Renal cortical epithelial cell (primary cell): Measurements from ENCODE around the gene C5. TPM values are rescaled to one million over a fixed set of nuclear protein-coding genes. Genes with fewer than 3 reads are reported as not detected.
A peak's percentile ranks its signal among the peaks of the same experiment; 100 is the strongest.
"Not testable (repeated sequence)": the region's sequence is repeated elsewhere in the genome, so short reads cannot be mapped to it uniquely, and the experiment has no call there.

ENCODE experiments used
- DNase-seq: peaks from one replicate; pipeline ENCODE4 v3.0.0-alpha.2; 2011; ENCODE audit warnings: low read depth
- total RNA-seq: library from RNA; depleted of rRNA; stranded (reverse); fragments of >200 nt; gene quantifications from 2 replicates; pipeline ENCODE4 v1.2.3, GENCODE V29; 2014

C5 gene
- total RNA-seq, 1 donor from 2014 or later = 2.6 TPM

DNA sequence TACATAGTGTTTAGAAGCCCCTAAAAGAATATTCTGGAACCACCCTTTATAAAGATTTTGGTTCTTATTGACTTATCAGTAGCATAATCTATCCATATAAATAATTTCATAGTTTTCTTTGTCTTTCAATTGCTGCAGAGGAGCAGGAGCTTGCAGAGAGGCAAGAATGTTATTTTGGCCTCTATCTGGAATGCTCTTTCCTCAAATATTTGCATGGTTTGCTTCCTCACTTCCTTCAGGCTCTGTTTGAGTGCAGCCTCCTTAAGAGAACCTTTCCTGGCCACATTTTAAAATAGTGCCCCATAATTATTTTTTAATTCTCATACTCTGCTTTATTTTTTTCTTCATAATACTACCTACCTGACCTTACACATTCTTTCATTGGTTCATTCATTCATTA is 1.5 kb downstream of the C5 start:
- DNase-seq = no peak

DNA sequence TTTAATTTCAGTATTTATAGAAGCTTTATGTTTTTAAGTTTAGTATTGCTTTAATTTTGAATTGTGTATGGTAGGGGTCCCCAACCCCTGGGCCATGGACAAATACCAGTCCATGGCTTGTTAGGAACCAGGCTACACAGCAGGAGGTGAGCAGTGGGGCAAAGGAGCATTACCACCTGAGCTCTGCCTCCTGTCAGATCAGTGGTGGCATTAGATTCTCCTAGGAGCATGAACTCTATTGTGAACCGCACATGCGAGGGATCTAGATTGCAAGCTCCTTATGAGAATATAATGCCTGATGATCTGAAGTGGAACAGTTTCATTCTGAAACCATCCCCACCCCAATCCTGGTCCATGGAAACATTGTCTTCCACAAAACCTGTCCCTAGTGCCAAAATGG is 1.9 kb downstream of the C5 start:
- no peak for DNase-seq

DNA sequence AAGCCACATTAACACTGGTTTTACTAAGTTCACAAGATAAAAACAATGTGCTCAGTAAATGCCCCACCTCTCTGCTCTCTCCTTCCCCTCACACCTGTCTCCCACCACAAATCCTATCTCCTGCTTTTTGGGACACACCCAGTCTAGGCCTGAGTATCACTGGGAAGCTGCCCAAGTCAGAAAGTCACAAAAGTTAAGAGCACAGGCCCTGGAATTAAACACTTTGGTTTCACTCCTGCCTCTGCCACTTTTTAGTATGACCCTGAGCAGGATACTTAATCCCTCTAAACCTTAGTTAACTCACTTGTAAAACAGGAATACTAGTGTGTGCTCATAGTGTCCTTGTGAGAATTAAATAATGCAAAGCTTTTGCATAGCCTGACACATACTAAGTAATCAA is 11.3 kb downstream of the C5 start:
- DNase-seq = no peak

DNA sequence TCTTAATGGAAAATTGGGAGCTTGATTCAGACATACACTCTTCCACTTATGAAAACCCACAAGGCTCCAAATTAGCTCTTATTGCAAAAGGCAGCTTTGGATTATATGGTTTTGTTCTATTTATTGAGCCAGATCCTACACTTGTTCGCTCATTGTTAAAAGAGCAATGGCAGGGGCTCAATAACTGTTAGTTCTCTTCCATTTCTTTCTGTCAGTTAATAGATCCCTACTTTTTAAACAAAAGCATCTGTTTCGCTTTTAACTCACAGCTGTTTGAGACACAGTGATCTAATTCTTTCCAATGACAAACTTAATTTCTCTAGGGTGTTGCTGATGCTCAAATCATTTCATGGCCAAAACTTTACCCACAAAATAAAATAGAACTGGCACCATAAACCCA is 11.7 kb downstream of the C5 start:
- DNase-seq = no peak

DNA sequence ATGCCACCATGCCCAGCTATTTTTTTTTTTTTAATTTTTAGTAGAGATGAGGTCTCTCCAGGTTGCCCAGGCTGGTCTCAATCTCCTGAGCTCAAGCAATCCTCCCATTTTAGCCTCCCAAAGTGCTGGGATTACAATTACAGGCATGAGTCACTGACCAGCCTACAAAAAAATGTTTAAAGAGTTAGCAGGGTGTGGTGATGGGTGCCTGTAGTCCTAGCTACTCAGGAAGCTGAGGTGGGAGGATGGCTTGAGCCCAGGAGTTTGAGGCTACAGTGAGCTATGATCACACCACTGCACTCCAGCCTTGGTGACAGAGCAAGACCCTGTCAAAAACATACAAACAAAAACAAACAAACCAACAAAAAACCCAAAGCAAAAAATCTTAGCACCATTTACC is 14.4 kb downstream of the C5 start:
- not testable (repeated sequence) for DNase-seq

DNA sequence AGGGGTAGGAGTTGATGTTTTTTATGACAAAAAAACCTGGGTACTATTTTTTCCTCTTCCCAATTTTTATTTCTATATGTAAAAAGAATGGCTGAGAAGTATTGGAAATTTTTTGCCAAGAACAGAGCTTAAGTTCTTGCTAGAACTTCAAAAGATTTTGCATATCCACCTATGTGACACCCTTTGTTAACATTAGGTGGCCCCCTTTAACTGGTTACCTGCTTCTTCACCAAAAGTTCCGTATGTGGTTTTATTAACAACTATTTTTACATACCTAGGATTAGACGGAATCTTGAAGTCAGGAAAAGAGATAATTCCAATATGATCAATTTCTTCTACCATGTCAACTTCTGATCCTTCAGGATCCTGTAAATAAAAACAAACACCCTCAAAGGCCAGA is 15.5 kb downstream of the C5 start:
- DNase-seq = no peak

DNA sequence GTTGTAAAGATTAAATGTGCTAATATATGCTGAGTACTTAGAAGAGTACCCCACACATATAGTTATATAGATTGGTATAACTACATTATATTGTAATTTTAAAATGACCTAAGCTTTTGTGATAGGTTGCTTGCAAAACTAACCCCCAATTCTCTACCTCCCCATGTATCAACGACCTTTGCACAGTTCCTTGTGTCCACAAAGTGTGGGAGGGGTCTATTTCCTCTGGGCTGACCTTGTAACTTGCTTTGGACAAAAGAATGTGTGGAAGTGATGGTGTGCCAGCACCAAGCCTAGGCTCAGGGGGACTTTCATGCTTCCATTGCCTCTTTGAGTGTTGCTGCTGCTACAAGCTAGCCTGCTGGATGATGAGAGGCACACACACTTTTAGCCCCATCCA is 20.6 kb downstream of the C5 start:
- no peak for DNase-seq

DNA sequence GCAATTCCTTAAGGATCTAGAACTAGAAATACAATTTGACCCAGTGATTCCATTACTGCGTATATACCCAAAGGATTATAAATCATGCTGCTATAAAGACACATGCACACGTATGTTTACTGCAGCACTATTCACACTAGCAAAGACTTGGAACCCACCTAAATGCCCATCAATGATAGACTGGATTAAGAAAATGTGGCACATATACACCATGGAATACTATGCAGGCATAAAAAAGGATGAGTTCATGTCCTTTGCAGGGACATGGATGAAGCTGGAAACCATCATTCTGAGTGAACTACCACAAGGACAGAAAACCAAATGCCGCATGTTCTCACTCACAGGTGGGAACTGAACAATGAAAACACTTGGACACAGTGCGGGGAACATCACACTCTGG is 21.8 kb downstream of the C5 start:
- not testable (repeated sequence) for DNase-seq

DNA sequence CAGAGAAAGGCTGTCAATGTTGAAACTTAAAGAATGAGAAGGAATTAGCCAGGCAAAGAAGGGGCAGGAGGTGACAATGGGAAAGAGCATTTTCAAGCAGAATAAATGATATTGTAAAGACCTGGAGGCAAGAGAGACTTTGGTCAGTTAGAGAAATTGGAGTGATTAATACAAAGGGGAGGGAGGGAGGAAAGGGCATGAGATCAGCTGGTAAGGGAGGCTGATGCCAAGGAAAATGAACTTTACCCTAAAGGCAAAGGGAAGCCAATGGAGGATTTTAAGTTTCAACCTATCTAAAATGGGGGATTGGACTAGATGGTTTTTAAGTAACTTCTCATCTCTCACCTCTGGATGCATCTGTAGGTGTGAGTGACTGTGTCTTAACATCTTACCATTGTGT is 23.3 kb downstream of the C5 start:
- no peak for DNase-seq

DNA sequence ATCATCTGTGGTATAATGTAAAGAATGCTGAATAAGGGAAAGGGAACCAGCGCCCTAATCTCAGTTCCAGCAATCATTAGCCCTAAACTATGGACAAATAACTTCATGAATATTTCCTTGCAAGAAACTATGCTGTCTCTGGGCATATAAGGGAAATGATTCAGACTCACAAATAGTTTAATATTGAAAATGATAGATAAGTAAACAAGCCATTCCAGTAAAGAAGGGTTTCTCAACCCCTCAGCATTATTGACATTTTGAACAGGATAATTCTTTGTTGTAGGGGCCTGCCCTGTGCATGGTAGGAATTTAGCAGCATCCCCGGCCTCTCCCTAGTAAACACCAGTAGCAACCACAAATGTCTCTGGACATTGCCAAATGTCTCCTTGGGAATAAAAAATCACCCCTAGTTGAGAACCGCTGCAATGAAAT is 23.8 kb downstream of the C5 start:
- peak; percentile 35 for DNase-seq

DNA sequence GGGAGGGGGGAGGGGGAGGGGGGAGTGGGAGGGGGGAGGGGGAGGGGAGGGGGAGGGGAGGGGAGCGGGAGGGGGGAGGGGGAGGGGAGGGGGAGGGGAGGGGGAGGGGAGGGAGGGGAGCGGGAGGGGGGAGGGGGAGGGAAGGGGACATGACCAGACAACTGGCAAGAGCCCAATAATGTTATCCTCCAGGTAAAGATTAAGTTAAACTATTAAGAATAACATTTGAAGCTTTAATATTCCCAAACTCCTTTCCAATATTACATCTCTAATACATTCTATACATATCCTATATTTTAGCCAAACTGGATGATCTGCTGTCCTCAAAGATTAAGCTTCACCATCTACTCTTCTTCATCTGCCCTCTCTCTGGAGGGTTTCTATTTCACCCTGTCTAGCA is 25.8 kb downstream of the C5 start:
- no peak for DNase-seq

DNA sequence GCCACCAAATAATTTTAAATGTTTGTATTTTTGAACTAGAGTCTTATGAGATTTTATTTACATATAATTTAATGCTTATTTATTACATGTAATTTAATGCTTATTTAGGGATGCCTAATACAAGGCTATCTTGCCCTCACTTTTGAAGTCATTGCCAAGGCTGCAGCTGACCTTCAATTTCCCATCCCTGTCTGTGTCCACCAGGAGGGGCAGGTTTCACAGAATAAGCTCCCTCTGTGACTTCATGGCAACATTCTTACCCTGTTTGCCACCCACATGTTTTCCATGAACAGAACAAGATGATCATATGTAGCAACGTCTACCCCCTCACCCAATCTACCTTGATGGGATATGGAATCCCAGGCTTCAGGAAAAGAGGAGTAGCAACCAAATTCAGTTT is 27.0 kb downstream of the C5 start:
- peak; percentile 7 for DNase-seq

DNA sequence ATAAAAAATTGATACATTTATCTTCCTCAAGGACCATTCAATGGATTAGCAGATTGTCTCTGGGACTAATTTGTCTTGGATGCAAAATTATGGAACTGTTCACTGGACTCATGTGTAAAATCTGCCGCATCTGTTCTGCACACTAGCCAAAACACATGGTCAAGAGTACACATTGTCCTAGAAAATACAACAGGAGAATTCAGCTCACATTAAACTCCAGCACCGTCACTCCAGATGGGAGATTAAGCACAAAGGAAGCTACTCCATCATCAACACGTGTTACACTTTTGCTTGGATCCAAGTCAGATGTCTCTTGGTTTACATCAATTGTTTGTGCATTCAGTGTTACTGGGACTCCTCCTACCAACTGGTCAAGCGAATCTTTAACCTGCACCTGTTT is 28.8 kb downstream of the C5 start:
- no peak for DNase-seq

DNA sequence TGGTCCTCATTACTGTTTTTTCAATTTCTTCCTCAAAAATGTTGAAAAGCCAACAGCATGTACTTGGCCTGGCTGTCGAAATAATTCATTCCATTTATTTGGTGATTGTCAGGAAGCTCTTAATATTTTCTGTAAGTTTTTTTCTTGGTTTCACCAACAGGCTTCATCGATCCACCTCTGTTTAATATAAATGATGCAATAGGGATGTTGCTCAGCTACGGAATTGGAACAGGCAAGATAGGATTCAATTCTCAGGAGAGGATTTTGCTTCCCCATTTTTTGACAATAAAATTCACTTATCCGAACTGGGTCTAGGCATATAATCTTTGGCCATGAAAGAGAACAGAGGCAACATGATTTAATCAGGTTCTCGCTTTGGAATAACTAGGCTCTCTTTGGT is 30.8 kb downstream of the C5 start:
- no peak for DNase-seq

DNA sequence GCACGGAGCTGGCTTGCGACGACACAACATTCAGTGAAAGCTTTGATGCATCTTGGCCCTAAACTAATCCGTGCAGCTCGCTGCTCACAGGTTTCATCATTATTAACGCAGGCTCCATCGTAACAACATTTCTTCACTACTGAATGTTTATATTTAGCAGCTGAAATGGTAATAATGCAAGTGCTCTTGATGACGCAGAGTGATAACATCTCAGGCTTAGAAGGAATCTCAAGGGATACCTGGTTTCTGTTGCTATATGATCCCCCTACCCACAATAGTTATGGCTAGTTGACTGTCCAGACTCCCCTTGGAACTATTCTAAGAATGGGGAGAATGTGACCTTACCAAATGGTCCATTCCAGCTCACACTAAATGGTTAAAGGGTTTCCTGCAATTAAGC is 36.2 kb downstream of the C5 start:
- no peak for DNase-seq

DNA sequence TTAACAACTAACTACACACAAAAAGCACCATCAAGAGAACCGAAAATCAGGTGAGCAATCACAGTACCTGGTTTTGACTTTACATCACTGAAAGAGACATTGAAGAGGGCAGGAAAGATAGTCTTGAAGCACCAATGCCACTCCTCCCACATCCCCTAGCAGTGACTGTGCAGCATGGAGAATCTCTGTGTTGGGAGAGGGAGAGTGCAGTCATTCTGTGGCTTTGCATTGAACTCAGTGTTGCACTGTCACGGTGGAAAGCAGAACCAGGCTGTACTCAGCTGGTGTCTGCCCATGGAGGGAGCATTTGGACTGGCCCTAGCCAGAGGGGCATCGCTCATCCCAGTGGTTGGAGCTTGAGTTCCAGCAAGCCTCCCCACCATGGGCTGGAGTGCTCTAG is 40.4 kb downstream of the C5 start:
- no peak for DNase-seq

DNA sequence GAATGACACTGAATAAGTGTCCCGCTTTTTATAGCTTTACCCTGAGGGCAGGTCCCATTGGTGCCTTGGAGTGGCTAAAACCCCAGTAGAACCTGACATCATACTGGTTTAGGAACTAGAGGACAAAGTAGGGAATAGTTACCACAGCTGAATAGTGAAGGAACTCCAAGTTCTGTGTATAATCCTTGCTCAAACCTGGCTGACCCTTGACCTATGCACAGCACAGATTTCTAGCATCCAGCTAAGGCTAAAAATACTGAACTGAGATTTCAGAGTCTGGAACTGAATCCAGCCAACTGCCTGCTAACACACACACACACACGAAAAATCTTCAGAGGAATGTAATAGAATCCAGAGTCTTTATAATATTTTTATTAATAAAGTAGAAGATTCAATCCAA is 50.8 kb downstream of the C5 start:
- DNase-seq = no peak

DNA sequence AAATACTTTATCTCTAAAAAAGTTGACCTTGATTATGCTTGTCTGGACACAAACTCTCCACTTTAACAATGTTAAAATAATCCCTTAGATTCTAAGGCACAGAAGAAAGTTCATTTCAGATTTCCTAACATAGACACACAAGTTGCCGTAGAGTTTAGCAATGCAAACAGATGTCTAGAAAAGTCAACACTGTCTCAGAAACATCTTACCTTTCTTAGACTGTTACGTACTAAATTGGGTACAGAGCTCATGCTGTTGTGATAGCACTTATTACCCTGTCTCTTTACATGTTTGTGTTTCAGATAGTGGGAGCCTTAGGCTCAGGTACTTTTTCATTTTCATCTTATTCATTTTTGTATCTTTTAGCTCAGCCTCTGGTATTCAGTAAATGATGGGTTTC is 52.0 kb downstream of the C5 start:
- no peak for DNase-seq

DNA sequence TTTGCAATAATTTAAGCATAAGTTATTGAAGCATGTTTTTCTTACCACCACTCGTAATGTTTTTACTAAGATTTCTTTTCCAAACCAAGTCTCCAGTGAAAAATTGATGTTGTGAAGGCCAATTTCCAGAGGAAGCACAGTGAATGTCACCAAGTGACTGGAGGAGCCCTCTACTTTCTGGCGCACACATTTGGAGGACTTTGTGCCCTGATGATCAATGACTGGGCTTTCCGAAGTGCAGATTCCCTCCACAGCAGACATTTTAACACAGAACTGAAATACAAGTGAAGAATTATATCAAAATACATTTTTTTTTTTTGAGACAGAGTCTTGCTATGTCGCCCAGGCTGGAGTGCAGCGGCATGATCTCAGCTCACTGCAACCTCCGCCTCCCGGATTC is 52.6 kb downstream of the C5 start:
- DNase-seq = no peak

DNA sequence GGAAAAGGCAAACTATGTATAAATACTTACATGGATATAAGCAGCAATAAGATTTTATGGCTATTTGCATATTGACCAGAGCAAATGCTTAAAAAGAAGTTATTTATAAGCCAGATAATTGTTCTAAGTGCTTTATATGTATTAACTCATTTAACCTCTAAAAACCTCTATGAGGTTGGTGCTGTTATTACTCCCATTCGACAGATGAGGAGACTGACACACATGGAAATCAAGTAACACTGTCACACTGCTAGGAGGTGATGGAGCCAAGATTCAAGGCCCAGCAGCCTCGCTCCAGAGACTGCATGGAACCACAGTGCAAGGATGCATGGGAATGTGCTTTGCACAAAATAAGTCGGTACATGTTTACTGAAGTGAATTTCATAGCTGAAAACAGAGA is 53.7 kb downstream of the C5 start:
- DNase-seq = no peak

DNA sequence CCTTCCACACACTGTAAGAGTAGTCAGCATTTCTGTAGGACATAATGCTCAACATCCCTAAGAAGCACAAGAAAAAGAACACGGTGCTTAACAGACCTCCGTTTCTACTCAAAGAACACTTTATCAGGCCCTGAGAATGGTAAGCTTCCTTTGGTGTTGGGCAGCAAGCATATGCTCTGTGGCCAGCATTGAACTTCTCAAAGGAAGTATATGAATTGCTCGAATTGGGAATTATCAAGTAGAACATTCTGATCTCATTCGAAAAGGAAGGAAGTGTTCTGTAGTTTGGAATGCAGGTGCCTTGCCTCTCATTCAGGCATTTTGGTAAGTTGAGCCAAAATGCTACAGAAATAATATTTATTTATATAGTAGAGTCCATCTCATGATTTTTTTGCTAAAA is 61.0 kb downstream of the C5 start:
- no peak for DNase-seq

DNA sequence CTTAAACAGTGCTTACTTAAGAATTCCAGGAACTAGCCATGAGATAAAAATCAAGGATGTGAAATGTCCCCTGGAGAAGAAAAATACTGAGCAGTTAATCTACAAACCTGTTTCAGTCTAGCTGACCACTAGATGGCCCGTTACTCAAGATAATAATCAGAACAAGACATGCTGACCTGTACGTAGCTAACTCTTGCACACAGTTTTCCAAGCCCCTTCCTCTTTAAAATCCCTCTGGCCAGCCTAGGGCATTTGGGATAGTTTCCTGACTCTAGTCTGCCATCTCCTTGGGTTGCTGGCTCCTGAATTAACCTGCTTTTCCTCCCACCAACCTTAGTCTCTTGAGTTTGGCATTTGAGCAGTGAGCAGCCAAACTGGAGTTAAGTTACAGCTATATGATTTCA is 64.3 kb downstream of the C5 start:
- peak; percentile 73 for DNase-seq

DNA sequence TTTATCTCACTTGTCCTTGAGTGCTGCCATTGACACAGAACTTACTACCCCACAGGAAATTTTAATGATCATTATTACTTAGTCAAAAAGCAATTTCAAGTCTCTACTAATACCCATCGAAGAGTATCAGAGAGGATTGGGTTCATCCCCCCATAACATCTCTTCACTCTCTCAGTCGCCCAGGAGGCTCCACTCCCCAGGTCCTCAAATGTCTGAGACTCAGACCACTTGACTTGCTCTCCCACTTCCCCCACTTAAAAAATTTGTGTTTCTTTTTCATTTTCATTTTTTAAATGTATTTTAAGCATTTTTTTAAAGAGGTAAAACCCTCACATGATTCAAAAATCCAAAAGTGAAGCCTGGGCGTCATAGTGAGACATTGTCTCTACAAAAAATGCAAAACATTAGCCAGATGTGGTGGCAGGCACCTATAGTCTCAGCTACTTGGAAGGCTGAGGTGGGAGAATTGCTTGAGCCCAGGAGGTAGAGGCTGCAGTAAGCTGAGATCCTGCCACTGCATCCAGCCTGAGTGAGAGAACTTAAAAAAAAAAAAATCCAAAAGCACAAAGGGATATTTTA is 66.7 kb downstream of the C5 start:
- no peak for DNase-seq

DNA sequence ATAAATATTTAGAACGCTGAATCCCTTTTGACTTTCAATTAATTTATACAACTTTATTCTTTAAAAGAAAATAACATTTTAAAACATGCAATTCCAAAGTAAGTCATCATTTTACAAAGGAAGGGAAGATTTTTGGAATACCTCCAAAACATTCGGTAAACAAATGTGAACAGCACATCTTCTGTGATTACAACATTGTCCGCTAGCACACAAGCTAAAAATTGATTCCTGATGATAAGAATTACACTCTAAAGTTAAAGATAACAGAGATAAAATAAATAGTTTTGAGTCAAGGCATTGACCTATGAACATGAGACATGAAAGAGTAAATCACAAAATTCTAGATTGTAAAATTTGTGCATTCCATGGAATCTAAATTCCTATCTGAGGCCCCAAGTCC is 67.2 kb downstream of the C5 start:
- no peak for DNase-seq

DNA sequence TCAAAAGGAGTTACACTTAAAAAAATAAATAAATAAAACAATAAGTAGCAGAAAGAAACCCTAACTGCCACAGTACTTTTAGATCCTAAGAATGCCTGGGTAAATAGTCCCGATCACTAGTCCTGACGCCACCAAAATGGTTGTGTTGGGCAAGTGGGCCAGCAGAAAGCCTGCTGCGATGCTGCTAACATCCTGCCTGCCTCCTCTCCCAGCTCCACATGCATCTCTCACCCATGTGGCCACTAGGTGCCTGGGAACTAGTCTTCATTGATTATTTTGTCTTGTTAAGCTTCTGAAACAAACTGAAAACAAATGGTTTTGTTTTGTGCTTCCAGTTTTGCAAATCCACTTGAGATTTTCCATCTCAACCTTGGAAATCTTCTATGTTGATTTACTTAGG is 69.1 kb downstream of the C5 start:
- no peak for DNase-seq
